Pancreas (tissue), 10 donors: ENCODE data around the gene PLPPR3. TPM values are rescaled to one million over a fixed set of nuclear protein-coding genes. Genes with fewer than 3 reads are reported as not detected.

Experiments
- ATAC-seq, 4 donors: fragments of 200-7000 bp; cut with Tn5 transposase; one replicate each; pipeline versions ENCODE4 v1.8.0 to v1.9.1; 2020; ENCODE audit warnings: mild to moderate bottlenecking in 4 of 4, moderate library complexity in 4 of 4
- DNase-seq, 6 donors: peaks; one replicate each; pipeline ENCODE4 v3.0.0-alpha.2; 2020
- FAIRE-seq: peaks from 2 replicates; lab custom pipeline; 2012; peaks lifted over from hg19 to GRCh38; lab: Jason Lieb, UNC
- H3K27ac ChIP-seq, 4 donors: fragments of 200-600 bp; sonication (generic); 1 replicate in 3 of 4; 2 replicates in 1 of 4; pipeline versions ENCODE4 v1.5.0 to v1.8.0; 2020
- H3K27me3 ChIP-seq, 4 donors: fragments of 200-600 bp; one replicate each; pipeline ENCODE4 v1.8.0; 2021
- H3K36me3 ChIP-seq, 3 donors: fragments of 200-600 bp; sonication (generic) in 1 of 3; one replicate each; pipeline versions ENCODE4 v1.5.0 to v1.8.0; 2020 to 2021
- H3K4me1 ChIP-seq, 3 donors: fragments of 200-600 bp; one replicate each; pipeline ENCODE4 v1.8.0; 2021
- H3K4me3 ChIP-seq, 4 donors: fragments of 200-600 bp; sonication (generic) in 2 of 4; one replicate each; pipeline versions ENCODE4 v1.5.0 to v1.8.0; 2020 to 2021
- H3K9me3 ChIP-seq, 4 donors: fragments of 200-600 bp; one replicate each; pipeline ENCODE4 v1.8.0; 2021
- WGBS, 2 donors: extraction: QIAGEN DNeasy Blood & Tissue Kit; methylation state at CpG; one replicate each; pipeline ENCODE4 v1.1.7; 2013; 5-methylcytosine and 5-hydroxymethylcytosine counted together
- intact Hi-C, 3 donors: fragments of 100-400 bp; cut with DNase I; formaldehyde crosslinking; loops; one replicate each; pipeline versions ENCODE4 v1.11.1 to v1.14.2; 2022
- polyA plus RNA-seq, 2 donors: library from polyadenylated mRNA; stranded (reverse); fragments of 200-250 nt; gene quantifications; one replicate each; pipeline ENCODE4 v1.2.3, GENCODE V29; 2013
- total RNA-seq, 6 donors: library from RNA; stranded (reverse); fragmentation: NEBNext Ultra II Directional in 4 of 6; extraction: Animal tissue kit (Norgen Biotek cat#: 25700) in 4 of 6; gene quantifications; one replicate each; pipeline versions ENCODE4 v1.2.1 to v1.2.4, GENCODE V29; 2021 to 2023
- TF ChIP-seq, protein P1 (sequence below), 4 donors: fragments of 200-600 bp; sonication (generic) in 3 of 4; IDR thresholded peaks; one replicate each; pipeline versions ENCODE4 v1.5.0 to v1.8.0; 2021; ENCODE audit warnings: antibody characterized with exemption in 4 of 4
- donor health status: healthy with polysubstance abuse.
- donor health status: DM: no; HTN: no; CAD: no; lungs with moderate emphysema.
- donor health status: DM: no; HTN: no; CAD: no.
- donor health status: control.
- donor health status: control.
- donor health status: Bipolar disorder and iron deficiency.
- donor health status: DM: yes; HTN: yes; CAD: no.
- donor health status: DM: no; HTN: no; CAD: no.
- donor health status: DM: no; HTN: no; CAD: no.
- donor health status: DM: yes; HTN: yes; CAD: no.

PLPPR3 gene
- total and polyA plus RNA-seq, 8 donors, result 0.05 to 0.38 TPM; not detected in 6

DNA sequence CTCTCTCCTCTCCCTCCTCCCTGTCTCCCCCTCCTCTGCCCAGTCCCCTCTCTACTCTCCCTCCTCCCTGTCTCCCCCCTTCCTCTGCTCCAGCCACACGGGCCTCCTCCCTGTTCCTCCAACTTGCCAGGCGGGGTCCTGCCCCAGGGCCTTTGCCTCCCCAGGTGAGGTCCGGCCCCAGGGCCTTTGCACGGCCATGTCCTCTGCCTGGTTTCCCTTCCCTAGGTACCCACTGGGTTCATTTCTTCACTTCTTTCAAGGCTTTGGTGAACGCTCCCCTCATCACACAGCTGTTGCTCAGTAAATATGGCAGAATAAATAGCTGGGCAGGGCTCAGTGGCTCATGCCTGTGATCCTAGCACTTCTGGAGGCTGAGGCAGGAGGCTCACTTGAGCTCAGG is 49.7 kb downstream of the PLPPR3 start:
- no peaks in the 10 kb centered on the region for H3K27me3 ChIP-seq
- H3K4me1 ChIP-seq, result no peaks in the 10 kb centered on the region
- H3K4me3 ChIP-seq, result no peak overlapping the region
- no peak for FAIRE-seq
- intact Hi-C loops, result loop anchor here in 2 of 3 donors (5.0 kb wide), 2 partner anchors 90 to 140 kb away; partner anchors contain the start of gene R3HDM4 (in 1 of the 2)
- H3K36me3 ChIP-seq, result no peaks in the 10 kb centered on the region
- TF ChIP-seq, protein P1, sequence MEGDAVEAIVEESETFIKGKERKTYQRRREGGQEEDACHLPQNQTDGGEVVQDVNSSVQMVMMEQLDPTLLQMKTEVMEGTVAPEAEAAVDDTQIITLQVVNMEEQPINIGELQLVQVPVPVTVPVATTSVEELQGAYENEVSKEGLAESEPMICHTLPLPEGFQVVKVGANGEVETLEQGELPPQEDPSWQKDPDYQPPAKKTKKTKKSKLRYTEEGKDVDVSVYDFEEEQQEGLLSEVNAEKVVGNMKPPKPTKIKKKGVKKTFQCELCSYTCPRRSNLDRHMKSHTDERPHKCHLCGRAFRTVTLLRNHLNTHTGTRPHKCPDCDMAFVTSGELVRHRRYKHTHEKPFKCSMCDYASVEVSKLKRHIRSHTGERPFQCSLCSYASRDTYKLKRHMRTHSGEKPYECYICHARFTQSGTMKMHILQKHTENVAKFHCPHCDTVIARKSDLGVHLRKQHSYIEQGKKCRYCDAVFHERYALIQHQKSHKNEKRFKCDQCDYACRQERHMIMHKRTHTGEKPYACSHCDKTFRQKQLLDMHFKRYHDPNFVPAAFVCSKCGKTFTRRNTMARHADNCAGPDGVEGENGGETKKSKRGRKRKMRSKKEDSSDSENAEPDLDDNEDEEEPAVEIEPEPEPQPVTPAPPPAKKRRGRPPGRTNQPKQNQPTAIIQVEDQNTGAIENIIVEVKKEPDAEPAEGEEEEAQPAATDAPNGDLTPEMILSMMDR (IDR thresholded peaks at IDR 0.05), result no peak
- ATAC-seq, result no peak
- H3K27ac ChIP-seq, result no peak overlapping the region
- DNase-seq, result peak in 1 of 6 donors; percentile 48
- no peaks in the 10 kb centered on the region for H3K9me3 ChIP-seq
- 89 to 91% methylated on average over 5 of the region's 5 CpGs for WGBS, 2 donors

- DNase-seq (peak in 2 of 6 donors; percentile 43 to 49), ATAC-seq (no peak), FAIRE-seq (no peak)
Measured at GRCh38 chr19:771332-771785, 50.4 kb downstream of the PLPPR3 start.

DNA sequence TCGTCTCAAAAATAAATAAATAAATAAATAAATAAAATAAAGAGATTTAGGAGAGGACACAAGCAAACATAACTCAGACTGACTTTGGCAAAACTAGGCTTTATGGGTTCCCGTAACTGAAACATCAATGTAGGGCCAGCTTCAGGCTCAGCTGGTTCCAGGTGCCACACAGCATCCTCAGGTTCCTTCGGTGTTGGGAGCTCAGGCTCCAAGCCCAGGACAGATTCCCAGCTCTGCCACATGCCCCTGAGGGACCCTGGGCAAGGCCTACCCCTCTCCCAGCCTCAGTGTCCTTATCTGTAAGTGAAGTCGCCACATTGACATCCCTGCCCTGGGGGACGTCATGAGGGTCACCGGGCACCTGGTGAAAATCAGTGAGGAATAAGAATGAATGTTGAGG is 52.1 kb downstream of the PLPPR3 start:
- DNase-seq, result no peak

More at GRCh38 chr19:771332-771785, 50.4 kb downstream of the PLPPR3 start:
- no peaks in the 10 kb centered on the region for H3K27me3 ChIP-seq
- H3K36me3 ChIP-seq, result no peaks in the 10 kb centered on the region
- TF ChIP-seq, protein P1 (IDR thresholded peaks at IDR 0.05), result no peak
- intact Hi-C loops, result loop anchor here in 2 of 3 donors (2.0 to 5.0 kb wide), 3 partner anchors 91 to 149 kb away; partner anchors contain the start of gene R3HDM4 (in 1 of the 2)
- H3K27ac ChIP-seq, result no peak overlapping the region
- 60 to 68% methylated on average over 5 to 6 of the region's 6 CpGs for WGBS, 2 donors
- no peaks in the 10 kb centered on the region for H3K4me1 ChIP-seq
- no peaks in the 10 kb centered on the region for H3K9me3 ChIP-seq
- H3K4me3 ChIP-seq, result no peak overlapping the region

GRCh38 chr19:768424-768823 is 53.3 kb downstream of the PLPPR3 start:
- ATAC-seq, result no peak
- Histone ChIP-seq H3K27ac (no peak overlapping the region), H3K27me3 (no peaks in the 10 kb centered on the region), H3K36me3 (no peaks in the 10 kb centered on the region), H3K4me3 (no peak overlapping the region), H3K4me1 (no peaks in the 10 kb centered on the region), H3K9me3 (no peaks in the 10 kb centered on the region)
- DNase-seq, result no peak
- no peak for FAIRE-seq
- 74 to 84% methylated on average over 14 of the region's 14 CpGs for WGBS, 2 donors
- TF ChIP-seq, protein P1 (IDR thresholded peaks at IDR 0.05), result no peak
- intact Hi-C loops, result loop anchor here in 1 of 3 donors (10.0 kb wide), 1 partner anchor 216 kb away; the partner anchor contains the start of gene WDR18

More for the DNA sequence above, 52.1 kb downstream of the PLPPR3 start:
- Histone ChIP-seq H3K9me3 (no peaks in the 10 kb centered on the region), H3K27me3 (no peaks in the 10 kb centered on the region), H3K27ac (no peak overlapping the region), H3K4me1 (no peaks in the 10 kb centered on the region), H3K36me3 (no peaks in the 10 kb centered on the region), H3K4me3 (no peak overlapping the region)
- TF ChIP-seq, protein P1 (IDR thresholded peaks at IDR 0.05), result no peak
- intact Hi-C loops, result loop anchor here in 2 of 3 donors (2.0 to 10.0 kb wide), 4 partner anchors 93 to 215 kb away; partner anchors contain the start of genes R3HDM4 (in 1 of the 2) and WDR18 (in 1 of the 2)
- FAIRE-seq (no peak), ATAC-seq (no peak)
- WGBS, 2 donors, result 53 to 76% methylated on average over 6 of the region's 6 CpGs

DNA sequence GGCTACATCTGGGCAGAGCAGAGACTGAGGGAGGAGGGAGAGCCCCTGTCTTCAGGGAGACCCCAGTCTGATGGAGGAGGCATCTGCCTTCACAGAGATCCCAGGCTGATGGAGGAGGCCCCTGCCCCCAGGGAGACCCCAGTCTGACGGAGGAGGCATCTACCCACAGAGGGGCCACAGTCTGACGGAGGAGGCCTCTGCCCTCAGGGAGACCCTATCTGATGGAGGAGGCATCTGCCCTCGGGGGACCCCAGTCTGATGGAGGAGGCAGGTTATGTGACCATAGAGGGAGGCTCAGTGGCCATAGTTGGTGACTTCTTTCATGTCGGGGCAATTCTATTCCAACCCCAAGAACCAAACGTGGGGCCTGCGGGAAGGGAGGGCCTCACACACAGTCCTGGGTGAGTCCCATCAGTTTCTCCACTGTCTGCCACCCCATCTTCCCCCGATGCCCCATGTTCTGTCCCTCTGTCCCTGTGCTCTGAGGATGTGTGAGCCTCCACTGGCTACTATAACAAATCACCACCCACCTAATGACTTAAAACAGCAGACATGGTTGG is 56.5 kb downstream of the PLPPR3 start:
- Histone ChIP-seq H3K4me3 (no peak overlapping the region), H3K36me3 (no peaks in the 10 kb centered on the region), H3K4me1 (no peaks in the 10 kb centered on the region), H3K27me3 (no peaks in the 10 kb centered on the region), H3K27ac (no peak overlapping the region), H3K9me3 (no peaks in the 10 kb centered on the region)
- intact Hi-C loops, result loop anchor here in 1 of 3 donors (10.0 kb wide), 1 partner anchor 220 kb away; the partner anchor contains the start of gene WDR18
- ATAC-seq (no peak), FAIRE-seq (no peak), DNase-seq (peak in 1 of 6 donors; percentile 52)
- 68 to 74% methylated on average over 7 of the region's 7 CpGs for WGBS, 2 donors
- TF ChIP-seq, protein P1 (IDR thresholded peaks at IDR 0.05), result no peak
